PC-3 (cell line): Measurements from ENCODE around the gene PDS5A. TPM values are rescaled to one million over a fixed set of nuclear protein-coding genes. Genes with fewer than 3 reads are reported as not detected.

Experiments used
- ATAC-seq: fragments of 200-7000 bp; cut with Tn5 transposase; 2 replicates; pipeline ENCODE4 v1.9.1; 2020; ENCODE audit warnings: mild to moderate bottlenecking, moderate library complexity
- BruUV-seq: library from RNA; stranded (reverse); fragments of 400-500 nt; replicated peaks from 2 replicates; lab custom pipeline; 2021; lab: Mats Ljungman, UMichigan
- CTCF ChIA-PET: fragments of 300-600 bp; sonication (Branson Sonifier 250); formaldehyde crosslinking; loops from one replicate; lab custom pipeline; 2022; ENCODE audit warnings: antibody characterized with exemption; lab: Charles Lee
- POLR2A ChIA-PET: fragments of 300-600 bp; sonication (Branson Sonifier 250); formaldehyde crosslinking; loops from one replicate; lab custom pipeline; 2022; ENCODE audit warnings: antibody characterized with exemption; ENCODE audit not compliant: unreplicated experiment; lab: Charles Lee
- DNase-seq: peaks from one replicate; pipeline ENCODE4 v3.0.0-alpha.2; 2015
- H2AFZ ChIP-seq: fragments of 300-600 bp; sonication (generic); 2 replicates; pipeline ENCODE4 v1.6.0; 2016; ENCODE audit warnings: antibody characterized with exemption, low read length
- H3F3A ChIP-seq: fragments of 300-600 bp; sonication (generic); one replicate; pipeline ENCODE4 v1.6.0; 2017; ENCODE audit warnings: antibody characterized with exemption, low read length, control low read depth, mild to moderate bottlenecking; ENCODE audit not compliant: unreplicated experiment
- H3K27ac ChIP-seq: fragments of 300-600 bp; sonication (generic); 2 replicates; pipeline ENCODE4 v1.5.1; 2016; ENCODE audit warnings: mild to moderate bottlenecking, low read length
- H3K27me3 ChIP-seq: fragments of 300-600 bp; sonication (generic); 2 replicates; pipeline ENCODE4 v1.6.1; 2016; ENCODE audit warnings: low read length, mixed read lengths
- H3K36me3 ChIP-seq: fragments of 300-600 bp; sonication (generic); 2 replicates; pipeline ENCODE4 v1.6.1; 2016; ENCODE audit warnings: low read depth, mixed run types, low read length, mixed read lengths
- H3K4me1 ChIP-seq: fragments of 300-600 bp; sonication (generic); 2 replicates; pipeline ENCODE4 v1.5.1; 2016; ENCODE audit warnings: low read length; ENCODE audit not compliant: insufficient read depth
- H3K4me2 ChIP-seq: fragments of 300-600 bp; sonication (generic); 2 replicates; pipeline ENCODE4 v1.6.0; 2016; ENCODE audit warnings: low read length
- H3K4me3 ChIP-seq: fragments of 300-600 bp; sonication (generic); 2 replicates; pipeline ENCODE4 v1.5.1; 2016; ENCODE audit warnings: mild to moderate bottlenecking, low read length, mixed read lengths
- H3K79me2 ChIP-seq: fragments of 300-600 bp; sonication (generic); 2 replicates; pipeline ENCODE4 v1.6.1; 2017; ENCODE audit warnings: low read length, mixed read lengths
- H3K9ac ChIP-seq: fragments of 300-600 bp; sonication (generic); 2 replicates; pipeline ENCODE4 v1.6.0; 2016; ENCODE audit warnings: mild to moderate bottlenecking, low read length
- H3K9me2 ChIP-seq: fragments of 300-600 bp; sonication (generic); replicated peaks from 2 replicates; pipeline ENCODE4 v1.6.1; 2016; ENCODE audit warnings: mixed run types, low read length, mixed read lengths
- H3K9me3 ChIP-seq: fragments of 300-600 bp; sonication (generic); 2 replicates; pipeline ENCODE4 v1.6.1; 2016; ENCODE audit warnings: low read length, mixed read lengths
- H4K20me1 ChIP-seq: fragments of 300-600 bp; sonication (generic); 2 replicates; pipeline ENCODE4 v1.6.1; 2016; ENCODE audit warnings: low read length, mixed read lengths
- CTCF ChIP-seq: fragments of 300-600 bp; sonication (generic); conservative IDR thresholded peaks from 2 replicates; pipeline ENCODE4 v1.5.1; 2017; ENCODE audit warnings: antibody characterized with exemption, low read depth, mild to moderate bottlenecking, low read length
- EZH2 ChIP-seq: fragments of 300-600 bp; sonication (generic); IDR thresholded peaks from one replicate; pipeline ENCODE4 v1.6.1; 2017; ENCODE audit warnings: antibody characterized with exemption, mild to moderate bottlenecking, low read length; ENCODE audit not compliant: unreplicated experiment
- EZH2phosphoT487 ChIP-seq: fragments of 300-600 bp; sonication (generic); IDR thresholded peaks from 2 replicates; pipeline ENCODE4 v1.6.1; 2018; ENCODE audit warnings: mild to moderate bottlenecking, antibody characterized with exemption, low read length, borderline replicate concordance
- intact Hi-C: fragments of 100-400 bp; cut with micrococcal nuclease; formaldehyde crosslinking; loops from 2 replicates; pipeline ENCODE4 v1.9.0; 2023
- total RNA-seq: library from RNA; depleted of rRNA; stranded (reverse); fragments of >200 nt; gene quantifications from 2 replicates; pipeline ENCODE4 v1.2.3, GENCODE V29; 2014

PDS5A gene
- total RNA-seq, 1 experiment from 2014 or later = 39.9 TPM

DNA sequence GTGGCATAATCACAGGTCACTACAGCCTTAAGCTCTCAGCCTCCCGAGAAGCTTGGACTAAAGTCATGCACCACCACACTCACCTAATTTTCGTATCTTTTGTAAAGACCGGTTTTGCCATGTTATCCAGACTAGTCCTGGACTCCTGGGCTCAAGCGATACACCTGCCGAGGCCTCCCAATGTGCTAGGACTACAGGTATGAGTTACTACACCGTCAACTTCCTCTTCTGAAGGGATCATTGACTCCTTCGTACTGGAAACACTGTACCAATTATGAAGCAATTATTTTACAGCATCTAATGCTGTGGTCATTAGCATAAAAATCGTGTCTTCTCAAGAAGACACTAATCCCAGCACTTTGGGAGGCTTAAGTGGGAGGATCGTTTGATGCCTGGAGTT is 35.2 kb downstream of the PDS5A start:
- DNase-seq (no peak), ATAC-seq (no peak)
- no peaks in the 10 kb centered on the region for H3K27me3 ChIP-seq
- no peak overlapping the region for H3K9ac ChIP-seq
- H3K9me3 ChIP-seq = no peaks in the 10 kb centered on the region
- ChIA-PET POLR2A (no interaction called here), CTCF (no interaction called here)
- H3F3A ChIP-seq = no peaks in the 10 kb centered on the region
- H3K79me2 ChIP-seq = peaks cover 86% of the 10 kb centered on the region
- H2AFZ ChIP-seq = no peak overlapping the region
- no TSS peak for BruUV-seq
- no peaks in the 10 kb centered on the region for H3K9me2 ChIP-seq
- no peak for TF ChIP-seq EZH2
- no peak overlapping the region for H3K4me2 ChIP-seq
- intact Hi-C loops = no loop called here
- no peak overlapping the region for H3K4me3 ChIP-seq
- H3K4me1 ChIP-seq = no peaks in the 10 kb centered on the region
- no peaks in the 10 kb centered on the region for H3K36me3 ChIP-seq
- peaks cover 12% of the 10 kb centered on the region; the same call in 1 of the 2 replicates for H4K20me1 ChIP-seq
- no peak overlapping the region for H3K27ac ChIP-seq

GRCh38 chr4:39941682-39942217 is 36.0 kb downstream of the PDS5A start:
- ChIA-PET POLR2A (no interaction called here), CTCF (no interaction called here)
- no peaks in the 10 kb centered on the region for H3K27me3 ChIP-seq
- no peaks in the 10 kb centered on the region for H3K4me1 ChIP-seq
- BruUV-seq = no TSS peak
- no peaks in the 10 kb centered on the region for H3F3A ChIP-seq
- TF ChIP-seq EZH2 = no peak
- TF ChIP-seq CTCF = no peak
- TF ChIP-seq EZH2phosphoT487 = no peak
- H3K27ac ChIP-seq = no peak overlapping the region
- ATAC-seq (no peak), DNase-seq (no peak)
- H3K9me2 ChIP-seq = no peaks in the 10 kb centered on the region
- H3K4me3 ChIP-seq = no peak overlapping the region
- H4K20me1 ChIP-seq = peaks cover 11% of the 10 kb centered on the region; the same call in 1 of the 2 replicates
- no peak overlapping the region for H3K4me2 ChIP-seq
- intact Hi-C loops = no loop called here
- no peak overlapping the region for H2AFZ ChIP-seq
- H3K79me2 ChIP-seq = peaks cover 86% of the 10 kb centered on the region
- no peak overlapping the region for H3K9ac ChIP-seq
- H3K36me3 ChIP-seq = no peaks in the 10 kb centered on the region
- no peaks in the 10 kb centered on the region for H3K9me3 ChIP-seq

DNA sequence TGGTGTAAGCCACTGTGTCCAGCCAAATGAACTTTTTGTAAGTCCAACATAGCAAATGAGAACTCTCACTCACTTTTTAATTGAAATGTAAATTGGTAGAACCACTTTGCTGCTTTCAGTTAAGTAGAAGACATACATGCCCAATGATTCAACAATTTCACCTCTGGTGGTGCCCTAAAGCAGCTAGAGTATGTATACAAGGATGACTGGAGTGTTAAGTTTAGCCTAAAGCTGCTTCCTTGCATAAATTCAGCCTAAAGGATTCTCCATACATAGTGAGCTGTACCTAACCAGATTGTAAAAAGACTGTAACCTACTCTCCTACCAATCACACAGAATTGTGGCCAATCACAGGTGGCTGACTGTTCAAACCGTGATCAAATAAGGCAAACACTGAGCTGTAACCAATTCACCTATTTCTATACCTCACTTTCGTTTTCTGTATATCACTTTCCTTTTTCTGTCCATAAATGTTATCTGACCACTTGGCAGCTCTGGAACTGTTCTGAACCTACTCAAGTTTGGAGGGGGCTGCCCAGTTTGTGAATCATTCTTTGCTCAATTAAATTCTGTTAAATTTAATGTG is 39.9 kb downstream of the PDS5A start:
- Histone ChIP-seq H3K4me3 (no peak overlapping the region), H3K4me2 (no peak overlapping the region), H3K27ac (no peak overlapping the region), H2AFZ (no peak overlapping the region), H3K9me2 (no peaks in the 10 kb centered on the region), H3K4me1 (no peaks in the 10 kb centered on the region), H3K79me2 (peaks cover 94% of the 10 kb centered on the region), H3K9me3 (no peaks in the 10 kb centered on the region), H3K9ac (no peak overlapping the region), H3F3A (no peaks in the 10 kb centered on the region), H4K20me1 (peaks cover 11% of the 10 kb centered on the region; the same call in 1 of the 2 replicates), H3K27me3 (no peaks in the 10 kb centered on the region), H3K36me3 (no peaks in the 10 kb centered on the region)
- ChIA-PET POLR2A (no interaction called here), CTCF (no interaction called here)
- DNase-seq = no peak
- TF ChIP-seq CTCF (no peak), EZH2 (no peak), EZH2phosphoT487 (no peak)
- BruUV-seq = no TSS peak
- intact Hi-C loops = no loop called here
- no peak for ATAC-seq
